A549 treated with GW870086 at 1 μM for 4 hours (cell line): ENCODE data around the gene ST8SIA6. TPM values are rescaled to one million over a fixed set of nuclear protein-coding genes. Genes with fewer than 3 reads are reported as not detected.

Experiments used
- total RNA-seq: library from RNA; stranded (reverse); fragments of 200-300 nt; extraction: Qiagen RNA extraction; gene quantifications from 5 replicates; pipeline ENCODE4 v1.2.3, GENCODE V29; 2022; ENCODE audit warnings: low read depth

Gene ST8SIA6, protein sequence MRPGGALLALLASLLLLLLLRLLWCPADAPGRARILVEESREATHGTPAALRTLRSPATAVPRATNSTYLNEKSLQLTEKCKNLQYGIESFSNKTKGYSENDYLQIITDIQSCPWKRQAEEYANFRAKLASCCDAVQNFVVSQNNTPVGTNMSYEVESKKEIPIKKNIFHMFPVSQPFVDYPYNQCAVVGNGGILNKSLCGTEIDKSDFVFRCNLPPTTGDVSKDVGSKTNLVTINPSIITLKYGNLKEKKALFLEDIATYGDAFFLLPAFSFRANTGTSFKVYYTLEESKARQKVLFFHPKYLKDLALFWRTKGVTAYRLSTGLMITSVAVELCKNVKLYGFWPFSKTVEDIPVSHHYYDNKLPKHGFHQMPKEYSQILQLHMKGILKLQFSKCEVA
- total RNA-seq: 0.08 to 0.13 TPM in 2 of 5 replicates, not detected in the others

DNA sequence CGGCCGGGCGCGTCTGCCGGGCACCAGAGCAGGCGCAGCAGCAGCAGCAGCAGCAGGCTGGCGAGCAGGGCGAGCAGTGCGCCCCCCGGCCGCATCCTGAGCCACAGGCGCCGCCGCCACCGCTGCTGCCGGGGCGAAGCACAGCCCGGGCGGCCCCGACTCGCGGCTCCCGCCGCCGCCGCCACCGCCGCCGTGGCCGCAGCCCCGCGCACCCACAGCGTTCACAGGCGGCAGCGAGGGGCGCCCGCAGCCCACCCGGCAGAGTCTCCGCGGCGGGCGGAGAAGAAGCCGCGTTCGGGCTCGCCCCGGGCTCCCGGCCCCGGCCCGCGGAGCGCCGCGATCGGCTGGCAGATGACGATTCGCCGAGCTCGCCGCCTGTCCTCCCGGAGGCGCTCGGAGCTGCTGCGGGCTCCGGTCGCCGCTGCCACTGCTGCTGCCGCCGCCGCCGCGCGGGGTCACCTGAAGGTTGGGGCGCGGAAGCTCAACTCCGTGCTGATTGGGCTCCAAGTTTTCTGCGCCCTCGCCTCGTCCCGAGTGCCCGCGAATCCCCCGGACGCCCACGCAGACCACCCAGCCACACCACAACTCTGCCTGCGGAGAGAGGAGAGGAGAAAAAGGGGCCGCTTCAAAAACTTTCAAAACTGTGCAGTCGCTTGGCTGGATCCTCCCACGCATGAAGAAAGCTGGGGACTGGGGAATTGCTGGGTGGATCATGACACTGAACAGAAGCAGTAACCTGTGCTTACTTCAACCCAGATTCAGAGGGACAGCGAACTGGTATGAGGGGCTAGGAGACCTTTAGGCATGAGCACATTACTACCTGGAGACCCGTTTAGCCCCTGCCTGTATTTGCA is at the start of gene ST8SIA6:
Gene ST8SIA6, minus strand, starts transcription at position 435 of the 854 bp plus-strand sequence. Its CDS starts 340 bp downstream, at position 95.

Other genes starting within 250 kb of the ST8SIA6 start
- gene VIM, start 226.4 kb downstream of the ST8SIA6 start, total RNA-seq: 1,624 to 1,716 TPM (median 1,690 TPM) in 5 replicates
- 35.3 to 65.4 TPM (median 61.2 TPM) in 5 replicates for gene HACD1, start 162.8 kb upstream of the ST8SIA6 start, total RNA-seq
- 20.8 to 27.0 TPM (median 24.8 TPM) in 5 replicates for gene STAM, start 189.6 kb upstream of the ST8SIA6 start, total RNA-seq